ENCODE measurements around the gene HELZ.
"Not testable (repeated sequence)": the region's sequence is repeated elsewhere in the genome, so short reads cannot be mapped to it uniquely, and the experiment has no call there.

The HELZ gene

GRCh38 chr17:67109111-67109510 is 135.9 kb downstream of the HELZ start:
- intact Hi-C loops (cut with DNase I; ENCODE audit: low total_unique reads) = no loop called here
- H3K27me3 ChIP-seq = no peaks in the 10 kb centered on the region
- TF ChIP-seq CTCF (IDR thresholded peaks at IDR 0.05) = no peak
- no peaks in the 10 kb centered on the region for H3K9me3 ChIP-seq
- H3K4me3 ChIP-seq = no peak overlapping the region
- H3K27ac ChIP-seq = no peak overlapping the region
- no peaks in the 10 kb centered on the region for H3K4me1 ChIP-seq
- no peak for DNase-seq
- H3K36me3 ChIP-seq = peaks cover 40 to 77% (median 59%) of the 10 kb centered on the region in 3 donors

- Histone ChIP-seq H3K36me3 (peaks cover 34 to 72% (median 49%) of the 10 kb centered on the region in 3 donors), H3K27me3 (no peaks in the 10 kb centered on the region), H3K9me3 (no peaks in the 10 kb centered on the region), H3K27ac (no peak overlapping the region), H3K4me3 (no peak overlapping the region), H3K4me1 (peaks cover 0 to 7% (median 2%) of the 10 kb centered on the region in 4 donors)
- no peak for TF ChIP-seq CTCF (IDR thresholded peaks at IDR 0.05)
- intact Hi-C loops (cut with DNase I; ENCODE audit: low total_unique reads) = no loop called here
- no peak for DNase-seq
These were observed 136.9 kb downstream of the HELZ start for GRCh38 chr17:67107811-67108775.

GRCh38 chr17:67107171-67107570 is 137.8 kb downstream of the HELZ start:
- TF ChIP-seq CTCF (IDR thresholded peaks at IDR 0.05) = no peak
- peaks cover 26 to 64% (median 40%) of the 10 kb centered on the region in 3 donors for H3K36me3 ChIP-seq
- H3K27me3 ChIP-seq = no peaks in the 10 kb centered on the region
- no peak overlapping the region for H3K27ac ChIP-seq
- intact Hi-C loops (cut with DNase I; ENCODE audit: low total_unique reads) = no loop called here
- peaks cover 0 to 16% (median 6%) of the 10 kb centered on the region in 4 donors for H3K4me1 ChIP-seq
- H3K4me3 ChIP-seq = no peak overlapping the region
- DNase-seq = no peak
- H3K9me3 ChIP-seq = no peaks in the 10 kb centered on the region

GRCh38 chr17:67105213-67105612 is 139.8 kb downstream of the HELZ start:
- peaks cover 0 to 25% (median 6%) of the 10 kb centered on the region in 4 donors for H3K4me1 ChIP-seq
- intact Hi-C loops (cut with DNase I; ENCODE audit: low total_unique reads) = no loop called here

GRCh38 chr17:67104641-67105040 is 140.4 kb downstream of the HELZ start:
- DNase-seq; intact Hi-C loops (cut with DNase I; ENCODE audit: low total_unique reads); H3K4me3 ChIP-seq; H3K27ac ChIP-seq; H3K9me3 ChIP-seq; H3K27me3 ChIP-seq: not testable (repeated sequence)
- Histone ChIP-seq H3K4me1 (peaks cover 0 to 25% (median 6%) of the 10 kb centered on the region in 4 donors), H3K36me3 (peaks cover 26 to 53% (median 30%) of the 10 kb centered on the region in 3 donors)

More at GRCh38 chr17:67105213-67105612, 139.8 kb downstream of the HELZ start:
- TF ChIP-seq CTCF (IDR thresholded peaks at IDR 0.05) = no peak
- no peak for DNase-seq
- H3K9me3 ChIP-seq = no peaks in the 10 kb centered on the region
- H3K27ac ChIP-seq = no peak overlapping the region
- H3K27me3 ChIP-seq = no peaks in the 10 kb centered on the region
- H3K36me3 ChIP-seq = peaks cover 26 to 53% (median 30%) of the 10 kb centered on the region in 3 donors
- no peak overlapping the region for H3K4me3 ChIP-seq

GRCh38 chr17:67098006-67098405 is 147.0 kb downstream of the HELZ start:
- no peak overlapping the region for H3K4me3 ChIP-seq
- H3K36me3 ChIP-seq = peaks cover 0 to 8% (median 0%) of the 10 kb centered on the region in 3 donors
- H3K4me1 ChIP-seq = peaks cover 0 to 30% (median 4%) of the 10 kb centered on the region in 4 donors
- H3K9me3 ChIP-seq = no peaks in the 10 kb centered on the region
- TF ChIP-seq CTCF (IDR thresholded peaks at IDR 0.05) = no peak
- intact Hi-C loops (cut with DNase I; ENCODE audit: low total_unique reads) = no loop called here
- H3K27me3 ChIP-seq = no peaks in the 10 kb centered on the region
- DNase-seq = no peak
- no peak overlapping the region for H3K27ac ChIP-seq
